HT1080 (cell line): ENCODE measurements around the gene KLK13. TPM values are rescaled to one million over a fixed set of nuclear protein-coding genes. Genes with fewer than 3 reads are reported as not detected.

Experiments
- DNase-seq: peaks from one replicate; pipeline ENCODE4 v3.0.0-alpha.2; 2015; ENCODE audit warnings: low read depth
- polyA plus RNA-seq, 2 experiments: library from polyadenylated mRNA; depleted of rRNA; stranded (reverse); fragments of >200 nt; gene quantifications; 2 replicates each; pipeline ENCODE4 v1.2.3, GENCODE V29; 2015
- total RNA-seq: library from RNA; depleted of rRNA; stranded (reverse); fragments of >200 nt; shearing (Covaris generic); gene quantifications from 2 replicates; pipeline ENCODE4 v1.2.3, GENCODE V29; 2014; rRNA removed

The KLK13 gene, protein sequence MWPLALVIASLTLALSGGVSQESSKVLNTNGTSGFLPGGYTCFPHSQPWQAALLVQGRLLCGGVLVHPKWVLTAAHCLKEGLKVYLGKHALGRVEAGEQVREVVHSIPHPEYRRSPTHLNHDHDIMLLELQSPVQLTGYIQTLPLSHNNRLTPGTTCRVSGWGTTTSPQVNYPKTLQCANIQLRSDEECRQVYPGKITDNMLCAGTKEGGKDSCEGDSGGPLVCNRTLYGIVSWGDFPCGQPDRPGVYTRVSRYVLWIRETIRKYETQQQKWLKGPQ
- total RNA-seq, result not detected in 2 replicates
- polyA plus RNA-seq (2015; cell fraction: cytosol; rRNA removed), result not detected in 2 replicates
- not detected in 2 replicates for polyA plus RNA-seq (2015; cell fraction: nucleus; rRNA removed)

DNA sequence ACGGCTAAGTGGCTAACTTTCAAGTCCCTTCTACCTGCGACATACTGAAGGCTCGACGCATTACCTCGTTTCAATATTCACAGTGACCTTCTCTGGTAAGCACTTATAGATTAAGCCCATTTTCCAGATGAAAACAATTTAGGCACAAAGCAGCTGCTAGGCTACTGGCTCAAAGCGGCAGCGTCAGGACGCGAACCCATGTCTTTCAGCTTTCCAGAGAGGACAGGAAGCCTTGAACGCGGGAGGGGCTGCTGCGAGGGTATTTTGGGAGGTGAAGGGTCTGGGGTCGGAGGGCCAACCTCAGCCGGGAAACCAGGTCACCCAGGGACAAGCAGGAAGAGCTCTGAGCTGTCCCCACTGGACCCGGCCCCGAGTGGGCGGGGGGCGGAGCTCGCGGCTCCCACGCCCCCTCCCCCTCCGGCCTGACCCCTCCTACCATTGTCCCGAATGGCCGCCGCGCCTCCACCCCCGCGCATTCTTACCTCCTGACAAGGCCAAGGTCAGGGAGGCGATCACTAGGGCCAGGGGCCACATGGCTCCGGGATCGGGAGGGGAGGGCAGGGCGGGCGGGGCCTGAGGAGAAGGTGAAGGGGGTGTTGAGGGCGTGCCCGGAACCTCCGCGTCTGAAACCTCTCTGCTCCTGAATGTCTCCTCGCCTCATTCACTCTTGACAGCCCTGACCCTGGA, at the start of gene KLK13:
TSS of gene KLK13 (minus strand) at position 559 of the 687 bp plus-strand sequence. CDS start at position 534, 25 bp downstream.
- DNase-seq, result no peak

- no peak for DNase-seq
These were observed 49.3 kb upstream of the KLK13 start for GRCh38 chr19:51114087-51114729.

- peak; percentile 24 for DNase-seq
These were observed 46.7 kb upstream of the KLK13 start for GRCh38 chr19:51111606-51112005.

- DNase-seq, result no peak
These were observed 45.7 kb upstream of the KLK13 start for GRCh38 chr19:51110666-51110971.

DNA sequence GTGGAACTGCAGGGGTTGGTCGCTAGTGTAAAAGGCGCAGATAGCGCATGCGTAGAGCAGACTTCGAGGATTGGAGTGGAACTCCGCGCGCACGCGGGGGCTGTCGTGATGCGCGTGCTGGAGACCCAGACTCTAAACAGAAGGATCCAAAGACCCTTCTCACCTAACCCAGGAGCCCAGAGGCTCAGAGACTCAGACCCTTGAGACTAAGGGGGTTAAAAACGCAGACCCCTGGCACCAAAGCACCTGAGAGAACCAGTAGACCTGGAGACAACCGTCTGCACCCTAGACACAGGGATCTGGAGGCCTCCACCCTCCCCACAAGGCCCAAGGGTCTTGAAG, 43.9 kb upstream of the KLK13 start:
- DNase-seq, result no peak

DNA sequence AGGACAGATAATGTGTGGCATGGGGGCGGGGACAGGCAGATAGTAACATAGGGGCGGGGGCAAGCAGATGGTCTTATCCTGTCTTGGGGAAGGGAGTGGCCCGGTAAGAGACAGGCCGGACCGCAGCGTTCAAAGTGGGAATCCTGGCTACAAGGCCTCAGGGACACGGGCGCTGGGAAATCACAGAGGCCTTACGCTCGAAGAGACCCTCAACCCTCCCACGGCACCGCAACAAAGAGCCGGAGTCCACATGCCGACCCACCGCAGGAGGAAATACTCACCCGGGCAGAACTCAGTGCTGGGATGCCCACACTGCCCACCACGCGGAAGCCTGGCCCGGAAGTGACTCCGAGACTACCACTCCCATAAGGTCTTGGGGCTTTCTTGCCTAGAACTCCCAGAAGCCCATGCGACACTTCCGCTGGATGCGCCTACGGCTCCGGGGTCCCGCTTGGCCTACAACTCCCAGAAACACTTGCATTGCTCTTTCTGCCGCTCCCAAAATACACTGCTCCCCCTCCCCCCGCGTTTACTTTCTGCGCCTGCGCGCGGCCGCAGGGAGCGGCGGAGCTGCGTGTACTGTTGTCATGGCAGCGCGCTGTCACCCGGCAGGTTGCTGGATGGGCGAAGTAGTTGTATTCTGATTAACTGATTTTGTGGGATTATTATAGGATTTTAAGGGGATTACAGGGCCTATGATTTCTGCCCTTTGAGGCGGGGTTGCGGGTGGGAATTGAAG, 43.3 kb upstream of the KLK13 start, which contains the start of gene CTU1:
TSS of gene CTU1 (minus strand) at position 344 of the 739 bp plus-strand sequence. CDS start 3,840 bp downstream, outside the sequence.
- peak; percentile 100 for DNase-seq

DNA sequence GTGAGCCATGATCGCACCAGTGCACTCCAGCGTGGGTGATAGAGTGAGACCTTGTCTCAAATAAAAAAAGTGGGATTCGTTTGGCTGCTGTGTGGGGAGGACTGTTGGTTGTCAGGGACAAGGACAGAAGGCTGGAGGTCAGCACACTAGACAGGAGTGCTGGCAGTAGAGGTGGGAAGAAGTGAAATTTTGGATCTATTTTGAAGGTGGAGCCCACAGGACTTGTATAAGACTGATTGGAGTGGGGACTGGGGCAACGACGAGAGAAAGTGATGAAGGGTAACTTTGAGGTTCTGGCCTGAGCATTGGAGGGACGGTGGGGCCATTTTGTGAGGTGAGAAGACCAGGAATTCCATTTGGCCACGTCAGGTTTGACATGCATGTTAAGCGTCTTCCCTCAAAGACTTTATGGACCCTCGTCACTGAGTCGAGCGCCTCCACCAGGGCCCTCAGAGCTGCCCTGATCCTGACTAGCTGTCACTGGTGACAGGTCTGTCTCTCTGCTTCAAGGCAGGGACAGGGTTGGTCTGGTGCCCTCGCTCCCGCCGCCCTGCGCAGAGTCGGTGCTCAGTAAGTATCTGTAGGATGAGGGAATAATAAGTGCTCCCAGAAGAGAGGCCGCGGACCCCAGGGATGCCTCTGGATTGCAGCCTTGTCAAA, 42.6 kb upstream of the KLK13 start:
- DNase-seq, result peak; percentile 47

- DNase-seq, result no peak
These were observed 39.0 kb upstream of the KLK13 start for GRCh38 chr19:51103926-51104341.

DNA sequence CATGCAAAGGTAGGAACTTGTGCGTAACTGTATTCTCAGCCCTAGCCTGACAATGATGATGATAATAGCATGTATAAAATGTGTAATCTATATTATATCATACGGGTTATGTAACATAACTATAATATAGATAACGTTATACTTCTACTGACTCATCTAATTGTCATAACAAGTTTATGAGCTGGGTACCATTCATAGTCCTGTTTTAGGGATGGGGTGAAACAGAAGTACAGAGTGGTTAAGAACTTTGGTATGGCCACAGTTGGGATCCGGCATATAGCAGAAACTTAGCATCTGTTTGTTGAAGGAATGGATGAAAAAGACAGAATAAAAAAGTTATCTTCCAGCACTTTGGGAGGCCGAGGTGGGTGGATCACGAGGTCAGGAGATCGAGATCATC, 38.1 kb upstream of the KLK13 start:
- DNase-seq, result no peak

DNA sequence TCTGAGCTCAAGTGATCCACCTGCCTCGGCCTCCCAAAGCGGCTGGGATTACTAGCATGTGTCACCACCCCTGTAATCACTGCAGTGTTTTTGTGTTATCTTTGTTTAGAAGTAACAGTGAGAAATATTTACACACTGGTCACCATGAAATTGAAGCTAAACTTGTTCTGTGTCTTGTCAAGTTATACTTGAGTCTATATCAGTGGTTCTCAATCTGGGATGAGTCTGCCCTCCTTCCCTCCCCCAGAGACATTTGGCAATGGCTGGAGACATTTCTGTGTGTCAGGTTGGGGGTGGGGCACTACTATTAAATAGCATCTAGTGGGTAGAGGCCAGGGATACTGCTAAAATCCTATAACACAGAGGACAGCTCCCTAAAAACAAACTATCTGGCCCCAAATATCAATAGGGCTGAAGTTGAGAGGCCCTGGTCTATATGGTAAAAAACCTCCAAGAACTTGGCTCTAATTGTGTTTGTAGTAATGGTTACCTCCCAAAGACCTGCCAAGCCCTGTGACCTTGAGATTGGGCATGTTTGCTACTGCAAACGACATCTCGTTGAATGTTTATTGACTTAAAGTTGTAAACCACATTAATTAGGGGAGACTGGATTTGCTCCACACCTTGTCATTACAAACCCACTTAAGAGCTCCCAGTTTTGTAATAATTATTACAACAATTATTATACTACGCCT, 36.4 kb upstream of the KLK13 start:
- DNase-seq, result no peak

- no peak for DNase-seq
These were observed 35.7 kb upstream of the KLK13 start for GRCh38 chr19:51100601-51101000.

- DNase-seq, result no peak
These were observed 34.1 kb upstream of the KLK13 start for GRCh38 chr19:51099047-51099382.

GRCh38 chr19:51098365-51099046, 33.6 kb upstream of the KLK13 start:
- no peak for DNase-seq

- no peak for DNase-seq
These were observed 32.9 kb upstream of the KLK13 start for GRCh38 chr19:51097796-51098195.

DNA sequence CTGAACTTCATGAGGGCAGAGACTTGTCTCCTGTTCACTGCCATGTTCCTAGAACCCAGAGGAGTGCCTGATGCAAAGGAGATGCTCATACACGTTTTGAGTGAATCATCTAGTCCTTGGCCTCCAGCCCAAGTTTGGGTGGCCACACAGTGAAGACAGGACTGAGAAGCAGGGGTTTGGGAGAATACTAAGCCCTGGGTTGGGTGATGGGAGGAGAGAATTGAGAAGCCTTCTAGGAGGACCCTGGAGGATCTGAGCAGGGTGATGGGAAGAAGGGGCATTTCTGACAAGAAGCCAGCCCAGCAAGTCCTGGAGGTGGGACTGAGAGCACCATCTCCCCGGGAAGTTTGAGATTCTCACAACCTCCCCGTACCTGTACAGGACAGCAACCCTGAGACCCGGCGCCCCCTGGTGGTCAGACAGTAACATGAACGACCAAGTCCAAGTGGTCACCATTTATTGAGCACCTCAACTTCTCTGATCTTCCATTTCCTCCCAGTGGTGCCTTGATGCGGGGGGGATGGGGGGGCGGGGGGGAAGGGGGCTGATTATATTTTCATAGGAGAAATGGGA, 32.4 kb upstream of the KLK13 start:
- peak; percentile 55 for DNase-seq

DNA sequence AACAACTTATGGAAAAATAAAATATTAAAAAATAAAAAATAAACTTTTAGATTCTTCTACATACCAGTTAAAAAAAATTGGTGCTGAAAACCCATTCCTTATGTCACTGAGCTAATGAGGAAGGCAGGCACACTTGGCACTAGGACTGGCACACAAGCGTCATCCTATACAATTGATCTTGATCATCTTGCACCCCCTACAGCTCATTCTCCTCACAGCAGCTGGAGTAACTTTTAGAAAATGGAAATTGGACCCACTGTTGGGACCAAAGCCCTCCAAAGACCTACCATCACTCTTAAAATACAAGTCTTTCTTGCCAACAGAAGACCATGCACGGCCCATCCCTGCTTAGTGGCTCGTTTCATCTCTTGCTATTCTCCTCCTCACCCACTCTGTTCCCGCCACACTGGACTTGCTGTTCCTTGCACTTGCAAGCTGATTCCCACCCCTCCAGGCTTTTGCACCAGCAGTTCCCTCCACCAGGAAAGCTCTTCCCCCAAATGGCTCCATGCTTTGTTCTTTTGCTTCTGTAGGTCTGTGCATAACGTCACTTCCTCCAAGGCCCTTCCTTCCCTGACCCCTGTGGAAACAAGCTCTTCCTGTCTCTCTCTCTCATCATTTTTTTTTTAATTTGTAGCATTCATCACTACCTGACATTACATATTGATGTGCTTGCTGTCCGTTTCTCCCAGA, 31.7 kb upstream of the KLK13 start:
- DNase-seq, result no peak

GRCh38 chr19:51094696-51095279, 29.9 kb upstream of the KLK13 start:
- DNase-seq, result no peak

GRCh38 chr19:51093510-51094345, 28.8 kb upstream of the KLK13 start:
- DNase-seq, result peak; percentile 21
